NOMO-1 treated with dmso at 0.1 percent for 144 hours (cell line): ENCODE measurements around the gene CMC1.
A peak's percentile ranks its signal among the peaks of the same experiment; 100 is the strongest.

Source experiments
- DNase-seq: peaks from one replicate; lab custom pipeline; 2025; ENCODE audit not compliant: unreplicated experiment; lab: John Stamatoyannopoulos, UW

CMC1 gene

GRCh38 chr3:28295898-28296490 lies 54.6 kb downstream of the CMC1 start:
- no peak for DNase-seq

- no peak for DNase-seq
Observed at GRCh38 chr3:28299705-28300104, 58.3 kb downstream of the CMC1 start.

- no peak for DNase-seq
Observed at GRCh38 chr3:28300345-28300962, 59.0 kb downstream of the CMC1 start.

GRCh38 chr3:28301688-28302087 lies 60.3 kb downstream of the CMC1 start:
- no peak for DNase-seq

- DNase-seq, result peak; percentile 10
Observed at GRCh38 chr3:28308196-28308595, 66.8 kb downstream of the CMC1 start.

- no peak for DNase-seq
Observed at GRCh38 chr3:28315711-28316110, 74.3 kb downstream of the CMC1 start.

- no peak for DNase-seq
Observed at GRCh38 chr3:28316226-28316625, 74.8 kb downstream of the CMC1 start.

GRCh38 chr3:28317438-28318022 lies 76.1 kb downstream of the CMC1 start:
- no peak for DNase-seq

GRCh38 chr3:28320981-28321380 lies 79.6 kb downstream of the CMC1 start:
- DNase-seq, result no peak

- DNase-seq, result no peak
Observed at GRCh38 chr3:28322464-28322863, 81.0 kb downstream of the CMC1 start.

- peak; percentile 57 for DNase-seq
Observed at GRCh38 chr3:28326458-28326926, 85.1 kb downstream of the CMC1 start.

- no peak for DNase-seq
Observed at GRCh38 chr3:28328188-28329151, 87.1 kb downstream of the CMC1 start.

GRCh38 chr3:28334552-28334951 lies 93.1 kb downstream of the CMC1 start:
- DNase-seq, result no peak

GRCh38 chr3:28335246-28335645 lies 93.8 kb downstream of the CMC1 start:
- no peak for DNase-seq

- no peak for DNase-seq
Observed at GRCh38 chr3:28337230-28337629, 95.8 kb downstream of the CMC1 start.

GRCh38 chr3:28343144-28343543 lies 101.7 kb downstream of the CMC1 start:
- DNase-seq, result no peak

- DNase-seq, result no peak
Observed at GRCh38 chr3:28345690-28346089, 104.3 kb downstream of the CMC1 start.

- DNase-seq, result peak; percentile 68
Observed at GRCh38 chr3:28347374-28348264, 106.2 kb downstream of the CMC1 start.

GRCh38 chr3:28348265-28348628 lies 106.8 kb downstream of the CMC1 start:
- no peak for DNase-seq

- DNase-seq, result peak; percentile 91
Observed at GRCh38 chr3:28348629-28349468, 107.4 kb downstream of the CMC1 start, which contains the start of the genes AZI2 and ZCWPW2. Gene AZI2 (minus strand): TSS chr3:28348824. CDS start chr3:28340617, 8,207 bp downstream. Gene ZCWPW2 (plus strand): TSS chr3:28348721. CDS start chr3:28413069, 64,348 bp downstream.
